Ovary (tissue), 3 donors: ENCODE measurements around the gene RPL41.

ENCODE experiments used
- EP300 ChIP-seq: sonication (generic); formaldehyde crosslinking; IDR thresholded peaks from one replicate; pipeline ENCODE4 v1.6.1; 2017; ENCODE audit warnings: antibody characterized with exemption
- POLR2A ChIP-seq: fragments of 450-650 bp; IDR thresholded peaks from one replicate; pipeline ENCODE4 v1.6.1; 2017; ENCODE audit warnings: antibody characterized with exemption, mild to moderate bottlenecking, moderate library complexity
- TF ChIP-seq, protein P1 (sequence below), 3 donors: fragments of 450-650 bp in 2 of 3; fragments of 200-600 bp in 1 of 3; IDR thresholded peaks; one replicate each; pipeline versions ENCODE4 v1.5.1 to v1.8.0; 2016 to 2022; ENCODE audit warnings: antibody characterized with exemption in 3 of 3, mild to moderate bottlenecking in 1 of 3
- donor health status: DM: no; HTN: no; CAD: no.

DNA sequence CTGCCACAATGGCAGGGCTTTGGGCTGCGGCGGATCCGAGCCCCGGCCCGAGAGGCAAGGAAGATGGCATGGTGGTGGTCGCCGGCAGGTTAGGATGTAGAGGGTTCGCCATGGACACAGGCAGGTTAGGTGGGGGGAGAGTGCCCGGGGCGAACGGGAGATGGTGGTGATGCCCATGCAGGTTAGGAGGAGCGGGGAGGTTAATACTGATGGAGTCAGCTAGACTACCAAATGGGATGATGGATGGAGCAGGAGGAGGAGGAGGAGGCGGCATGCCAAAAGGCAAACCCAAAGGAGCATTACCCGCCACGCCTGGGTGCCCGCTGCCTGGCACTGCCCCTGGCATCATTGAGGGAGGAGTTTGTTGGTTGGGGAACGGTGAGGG is 47.9 kb downstream of the RPL41 start:
- TF ChIP-seq POLR2A (no peak), EP300 (no peak)
- TF ChIP-seq, protein P1, sequence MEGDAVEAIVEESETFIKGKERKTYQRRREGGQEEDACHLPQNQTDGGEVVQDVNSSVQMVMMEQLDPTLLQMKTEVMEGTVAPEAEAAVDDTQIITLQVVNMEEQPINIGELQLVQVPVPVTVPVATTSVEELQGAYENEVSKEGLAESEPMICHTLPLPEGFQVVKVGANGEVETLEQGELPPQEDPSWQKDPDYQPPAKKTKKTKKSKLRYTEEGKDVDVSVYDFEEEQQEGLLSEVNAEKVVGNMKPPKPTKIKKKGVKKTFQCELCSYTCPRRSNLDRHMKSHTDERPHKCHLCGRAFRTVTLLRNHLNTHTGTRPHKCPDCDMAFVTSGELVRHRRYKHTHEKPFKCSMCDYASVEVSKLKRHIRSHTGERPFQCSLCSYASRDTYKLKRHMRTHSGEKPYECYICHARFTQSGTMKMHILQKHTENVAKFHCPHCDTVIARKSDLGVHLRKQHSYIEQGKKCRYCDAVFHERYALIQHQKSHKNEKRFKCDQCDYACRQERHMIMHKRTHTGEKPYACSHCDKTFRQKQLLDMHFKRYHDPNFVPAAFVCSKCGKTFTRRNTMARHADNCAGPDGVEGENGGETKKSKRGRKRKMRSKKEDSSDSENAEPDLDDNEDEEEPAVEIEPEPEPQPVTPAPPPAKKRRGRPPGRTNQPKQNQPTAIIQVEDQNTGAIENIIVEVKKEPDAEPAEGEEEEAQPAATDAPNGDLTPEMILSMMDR (IDR thresholded peaks at IDR 0.05), result no peak
